ENCODE measurements around the gene HBG2.

DNA sequence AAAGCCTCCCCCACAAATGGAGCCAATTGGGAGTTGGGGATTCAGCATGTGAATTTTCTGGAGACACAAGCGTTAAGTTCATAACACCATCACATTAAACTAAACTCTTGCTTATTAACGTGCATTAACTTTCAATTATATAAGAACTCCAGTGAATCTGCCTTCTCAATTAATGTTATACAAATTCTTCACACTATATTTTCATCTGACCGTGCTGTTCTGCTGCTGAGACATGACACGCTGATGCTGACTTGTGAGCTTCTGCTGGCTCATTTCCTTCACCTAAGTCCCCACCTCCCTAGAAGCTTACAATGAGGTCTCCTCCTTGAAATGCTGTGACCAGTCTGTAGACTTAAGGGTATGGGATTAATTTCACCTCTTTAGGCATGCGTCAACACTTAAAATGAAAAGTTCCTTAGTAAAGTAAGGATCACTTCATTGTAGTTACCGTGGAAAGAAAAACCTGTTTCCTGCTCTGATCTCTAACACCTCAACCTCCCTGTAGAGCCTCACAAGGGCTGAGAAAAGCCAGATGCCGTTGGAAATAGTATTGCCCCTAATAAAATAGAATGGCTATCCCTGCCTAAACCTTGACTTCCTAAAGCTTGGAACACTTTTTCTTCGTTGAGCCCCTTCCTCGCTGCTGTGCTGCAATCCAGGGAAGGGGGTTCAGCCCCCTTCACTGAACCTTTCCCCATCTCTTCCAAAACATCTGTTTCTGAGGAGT, 2.2 kb downstream of the HBG2 start:
- TF ChIP-seq CTCF (conservative IDR thresholded peaks at IDR 0.05; ENCODE audit: low read length) (no peak), EZH2phosphoT487 (IDR thresholded peaks at IDR 0.05; ENCODE audit: borderline replicate concordance) (no peak)

Measured in Loucy (cell line).